SK-N-DZ (cell line): Measurements from ENCODE around the gene PSMD9.

Experiments
- DNase-seq: peaks from one replicate; pipeline ENCODE4 v3.0.0-alpha.2; 2015; ENCODE audit warnings: low spot score
- small RNA-seq, 2 experiments: library from RNA; depleted of rRNA; stranded (forward); fragments of <200 nt; gene quantifications; one replicate each; pipeline ENCODE3, GENCODE V24; 2014

Gene PSMD9

GRCh38 chr12:121953117-121953692 lies 64.6 kb downstream of the PSMD9 start:
- DNase-seq: no peak

- no peak for DNase-seq
Observed at GRCh38 chr12:121953695-121954094, 65.1 kb downstream of the PSMD9 start.

- DNase-seq: no peak
Observed at GRCh38 chr12:121955258-121956237, 67.0 kb downstream of the PSMD9 start.

- no peak for DNase-seq
Observed at GRCh38 chr12:121957861-121958515, 69.4 kb downstream of the PSMD9 start.

GRCh38 chr12:121958541-121959240 lies 70.1 kb downstream of the PSMD9 start:
- DNase-seq: no peak

- DNase-seq: no peak
Observed at GRCh38 chr12:121960541-121960940, 72.0 kb downstream of the PSMD9 start.

- no peak for DNase-seq
Observed at GRCh38 chr12:121961195-121961879, 72.7 kb downstream of the PSMD9 start.

GRCh38 chr12:121963341-121964018 lies 74.9 kb downstream of the PSMD9 start:
- DNase-seq: no peak

- no peak for DNase-seq
Observed at GRCh38 chr12:121964813-121965643, 76.4 kb downstream of the PSMD9 start.

- DNase-seq: no peak
Observed at GRCh38 chr12:121966959-121967358, 78.4 kb downstream of the PSMD9 start.

Small RNA genes within 50 kb of the gene (small RNA-seq; reads per million reads assigned to genes)
- 0 reads per million in 2 experiments for gene AC069503.3
- 0 reads per million in 2 experiments for gene RF00017
- gene RNU7-170P: 0 reads per million in 2 experiments
